Keratinocyte (primary cell): ENCODE results near the gene ARFGEF3. TPM values are rescaled to one million over a fixed set of nuclear protein-coding genes. Genes with fewer than 3 reads are reported as not detected.

Experiments used
- DNase-seq: peaks from one replicate; pipeline ENCODE4 v3.0.0-alpha.2; 2011; ENCODE audit warnings: low read depth, missing footprints, low spot score
- FAIRE-seq: peaks from 2 replicates; lab custom pipeline; 2011; peaks lifted over from hg19 to GRCh38; lab: Jason Lieb, UNC
- H2AFZ ChIP-seq: 2 replicates; pipeline ENCODE4 v1.6.0; 2012; ENCODE audit warnings: low read length, control low read depth, inconsistent platforms; ENCODE audit not compliant: control insufficient read depth
- H3K27ac ChIP-seq: 2 replicates; pipeline ENCODE4 v1.5.1; 2011; ENCODE audit warnings: low read length; ENCODE audit not compliant: control insufficient read depth, insufficient read depth
- H3K27me3 ChIP-seq: 3 replicates; pipeline ENCODE4 v1.6.0; 2011; ENCODE audit warnings: low read length; ENCODE audit not compliant: control insufficient read depth, insufficient read depth; ENCODE audit errors: extremely low read depth
- H3K36me3 ChIP-seq, 2 experiments: 2 replicates in 1 of 2; 3 replicates in 1 of 2; pipeline ENCODE4 v1.5.1; 2011; ENCODE audit warnings: low read length in 2 of 2, mild to moderate bottlenecking in 1 of 2; ENCODE audit not compliant: control insufficient read depth in 2 of 2, insufficient read depth in 2 of 2; ENCODE audit errors: extremely low read depth in 1 of 2
- H3K4me1 ChIP-seq: 3 replicates; pipeline ENCODE4 v1.5.1; 2011; ENCODE audit warnings: low read length; ENCODE audit not compliant: control insufficient read depth, insufficient read depth; ENCODE audit errors: extremely low read depth
- H3K4me2 ChIP-seq: 3 replicates; pipeline ENCODE4 v1.6.0; 2011; ENCODE audit warnings: low read depth, low read length; ENCODE audit not compliant: control insufficient read depth, insufficient read depth; ENCODE audit errors: extremely low read depth
- H3K4me3 ChIP-seq, 3 experiments: fragments of 200-600 bp in 1 of 3; sonication (generic) in 1 of 3; 2 replicates in 2 of 3; 3 replicates in 1 of 3; pipeline ENCODE4 v1.5.1; 2011 to 2016; ENCODE audit warnings: low read length in 3 of 3, mild to moderate bottlenecking in 3 of 3, control low read depth in 2 of 3, inconsistent platforms in 1 of 3, low read depth in 1 of 3, mixed read lengths in 1 of 3, mixed run types in 1 of 3, moderate library complexity in 1 of 3; ENCODE audit not compliant: control insufficient read depth in 2 of 3, insufficient read depth in 2 of 3; ENCODE audit errors: extremely low read depth in 1 of 3
- H3K79me2 ChIP-seq: 2 replicates; pipeline ENCODE4 v1.6.0; 2012; ENCODE audit warnings: low read length; ENCODE audit not compliant: control insufficient read depth, insufficient read depth
- H3K9ac ChIP-seq: 3 replicates; pipeline ENCODE4 v1.6.0; 2011; ENCODE audit warnings: low read length; ENCODE audit not compliant: control insufficient read depth, insufficient read depth; ENCODE audit errors: extremely low read depth
- H3K9me1 ChIP-seq: 3 replicates; pipeline ENCODE4 v1.6.0; 2011; ENCODE audit warnings: low read length; ENCODE audit not compliant: control insufficient read depth, insufficient read depth; ENCODE audit errors: extremely low read depth
- H3K9me3 ChIP-seq: 2 replicates; pipeline ENCODE4 v1.5.1; 2012; ENCODE audit warnings: low read depth, low read length; ENCODE audit not compliant: control insufficient read depth
- H4K20me1 ChIP-seq: 3 replicates; pipeline ENCODE4 v1.6.0; 2011; ENCODE audit warnings: low read length; ENCODE audit not compliant: control insufficient read depth, insufficient read depth; ENCODE audit errors: extremely low read depth
- EZH2 ChIP-seq: IDR thresholded peaks from one replicate; pipeline ENCODE4 v1.6.1; 2012; ENCODE audit warnings: inconsistent platforms, mild to moderate bottlenecking, low read length, moderate library complexity
- dilution Hi-C: fragments of 300-500 bp; cut with MboI; formaldehyde crosslinking; loops from one replicate; pipeline ENCODE4 v1.7.0; 2020; ENCODE audit warnings: low sequenced_read_pairs; ENCODE audit not compliant: extremely low pct_ligation_motif_present
- polyA plus RNA-seq, 5 experiments: library from polyadenylated mRNA; depleted of rRNA in 3 of 5; stranded (reverse) in 3 of 5; stranded (forward) in 1 of 5; unstranded in 1 of 5; fragments of >200 nt; gene quantifications; 1 replicate in 1 of 5; 2 replicates in 3 of 5; 3 replicates in 1 of 5; pipeline versions ENCODE4 v1.2.1 to v1.2.3, GENCODE V29; 2011 to 2012; ENCODE audit warnings: missing spikeins in 2 of 5, low read depth in 1 of 5, low replicate concordance in 1 of 5
- TF ChIP-seq, protein P1 (sequence below), 3 experiments: IDR thresholded peaks in 1 of 3; conservative IDR thresholded peaks in 1 of 3; optimal IDR thresholded peaks in 1 of 3; 2 replicates in 2 of 3; 3 replicates in 1 of 3; pipeline versions ENCODE3 to v1.5.1; 2011; ENCODE audit warnings: low read length in 3 of 3, mild to moderate bottlenecking in 3 of 3, moderate library complexity in 2 of 3, control low read depth in 1 of 3, inconsistent platforms in 1 of 3; ENCODE audit not compliant: insufficient read depth in 2 of 3; ENCODE audit errors: extremely low read depth in 1 of 3

Gene ARFGEF3
- polyA plus RNA-seq, 1 donor (not counting 4 experiments of a cell fraction or from before 2014, with no cell fraction given) = 0.09 TPM

DNA sequence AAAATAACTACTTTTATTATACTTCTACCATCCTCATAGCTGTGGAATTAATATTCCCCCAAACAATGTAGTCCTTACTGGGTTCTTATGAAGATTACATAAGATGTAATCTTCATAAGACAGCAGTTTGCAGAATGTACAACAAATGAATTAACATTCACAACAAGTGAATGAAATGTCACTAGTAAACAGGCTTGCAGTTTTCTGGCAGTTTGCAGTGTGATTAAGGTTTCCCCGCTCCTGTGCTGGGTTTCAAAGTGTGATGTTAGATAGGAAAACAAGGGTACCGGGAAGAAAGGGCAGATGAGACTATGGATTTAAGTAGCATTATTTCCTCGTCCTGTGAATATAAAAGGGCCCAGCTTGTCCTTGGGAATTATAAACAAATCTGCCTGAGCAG, 22.5 kb downstream of the ARFGEF3 start:
- Histone ChIP-seq H3K9me1 (no peaks in the 10 kb centered on the region), H2AFZ (no peak overlapping the region), H3K79me2 (no peaks in the 10 kb centered on the region), H3K9me3 (no peaks in the 10 kb centered on the region), H3K36me3 (no peaks in the 10 kb centered on the region), H3K27me3 (peaks cover 7% of the 10 kb centered on the region), H3K9ac (no peak overlapping the region), H3K27ac (no peak overlapping the region), H3K4me1 (no peaks in the 10 kb centered on the region), H3K4me3 (no peak overlapping the region), H3K4me2 (no peak overlapping the region), H4K20me1 (no peaks in the 10 kb centered on the region)
- FAIRE-seq = no peak
- dilution Hi-C loops = no loop called here
- DNase-seq = no peak
- TF ChIP-seq, protein P1, sequence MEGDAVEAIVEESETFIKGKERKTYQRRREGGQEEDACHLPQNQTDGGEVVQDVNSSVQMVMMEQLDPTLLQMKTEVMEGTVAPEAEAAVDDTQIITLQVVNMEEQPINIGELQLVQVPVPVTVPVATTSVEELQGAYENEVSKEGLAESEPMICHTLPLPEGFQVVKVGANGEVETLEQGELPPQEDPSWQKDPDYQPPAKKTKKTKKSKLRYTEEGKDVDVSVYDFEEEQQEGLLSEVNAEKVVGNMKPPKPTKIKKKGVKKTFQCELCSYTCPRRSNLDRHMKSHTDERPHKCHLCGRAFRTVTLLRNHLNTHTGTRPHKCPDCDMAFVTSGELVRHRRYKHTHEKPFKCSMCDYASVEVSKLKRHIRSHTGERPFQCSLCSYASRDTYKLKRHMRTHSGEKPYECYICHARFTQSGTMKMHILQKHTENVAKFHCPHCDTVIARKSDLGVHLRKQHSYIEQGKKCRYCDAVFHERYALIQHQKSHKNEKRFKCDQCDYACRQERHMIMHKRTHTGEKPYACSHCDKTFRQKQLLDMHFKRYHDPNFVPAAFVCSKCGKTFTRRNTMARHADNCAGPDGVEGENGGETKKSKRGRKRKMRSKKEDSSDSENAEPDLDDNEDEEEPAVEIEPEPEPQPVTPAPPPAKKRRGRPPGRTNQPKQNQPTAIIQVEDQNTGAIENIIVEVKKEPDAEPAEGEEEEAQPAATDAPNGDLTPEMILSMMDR (optimal IDR thresholded peaks at IDR 0.05 in 1 of 3, IDR thresholded peaks at IDR 0.05 in 1 of 3, conservative IDR thresholded peaks at IDR 0.05 in 1 of 3; ENCODE audit: extremely low read depth in 1 of 3, insufficient read depth in 2 of 3, low read length in 3 of 3) = no peak
- no peak for TF ChIP-seq EZH2

DNA sequence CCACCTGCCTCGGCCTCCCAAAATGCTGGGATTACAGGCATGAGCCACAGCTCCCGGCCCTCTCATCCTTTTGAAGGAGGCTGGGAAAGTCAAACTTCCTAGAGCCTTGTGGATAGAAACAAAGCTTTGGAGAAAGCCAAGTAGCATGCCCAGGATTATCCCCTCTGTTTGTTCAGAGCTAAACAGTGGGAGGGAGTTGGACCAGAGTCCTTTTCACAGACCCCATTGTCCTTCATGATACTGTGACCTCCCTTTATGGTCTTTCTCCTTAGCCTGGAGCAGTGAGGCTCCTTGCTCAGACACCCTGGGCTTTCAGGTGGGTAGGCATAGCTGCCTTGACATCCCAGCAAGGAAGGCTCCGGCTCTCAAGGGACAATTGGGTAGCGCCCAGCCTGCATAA, 25.4 kb downstream of the ARFGEF3 start:
- no peaks in the 10 kb centered on the region for H4K20me1 ChIP-seq
- no peak for TF ChIP-seq EZH2
- TF ChIP-seq, protein P1 (optimal IDR thresholded peaks at IDR 0.05 in 1 of 3, IDR thresholded peaks at IDR 0.05 in 1 of 3, conservative IDR thresholded peaks at IDR 0.05 in 1 of 3; ENCODE audit: extremely low read depth in 1 of 3, insufficient read depth in 2 of 3, low read length in 3 of 3) = no peak
- H3K27me3 ChIP-seq = peaks cover 7% of the 10 kb centered on the region
- H2AFZ ChIP-seq = no peak overlapping the region
- dilution Hi-C loops = no loop called here
- no peaks in the 10 kb centered on the region for H3K79me2 ChIP-seq
- H3K4me2 ChIP-seq = no peak overlapping the region
- DNase-seq (no peak), FAIRE-seq (no peak)
- no peaks in the 10 kb centered on the region for H3K36me3 ChIP-seq
- no peak overlapping the region for H3K4me3 ChIP-seq
- H3K4me1 ChIP-seq = no peaks in the 10 kb centered on the region
- H3K27ac ChIP-seq = no peak overlapping the region
- no peaks in the 10 kb centered on the region for H3K9me1 ChIP-seq
- no peaks in the 10 kb centered on the region for H3K9me3 ChIP-seq
- H3K9ac ChIP-seq = no peak overlapping the region
